ENCODE measurements around the gene SERPINB13. TPM values are rescaled to one million over a fixed set of nuclear protein-coding genes. Genes with fewer than 3 reads are reported as not detected.
A peak's percentile ranks its signal among the peaks of the same experiment; 100 is the strongest.

Gene SERPINB13
- total RNA-seq: not detected
- long read RNA-seq: 0 reads

- intact Hi-C loops (cut with DNase I, micrococcal nuclease): no loop called here
- no peak for DNase-seq
- no peak for ATAC-seq
These were observed at the start of gene SERPINB13 for GRCh38 chr18:63586966-63587365. Gene SERPINB13 (plus strand): TSS chr18:63587343. CDS start chr18:63588668, 1,325 bp downstream.

GRCh38 chr18:63539904-63540510 is 47.1 kb upstream of the SERPINB13 start:
- no peak for ATAC-seq

GRCh38 chr18:63542069-63542468 is 45.1 kb upstream of the SERPINB13 start, which contains the start of gene SERPINB12:
Gene SERPINB12 (plus strand): TSS chr18:63542369. CDS start chr18:63556160, 13,791 bp downstream.
- ATAC-seq: no peak
- intact Hi-C loops (cut with DNase I, micrococcal nuclease): no loop called here
- DNase-seq: no peak

More at GRCh38 chr18:63539904-63540510, 47.1 kb upstream of the SERPINB13 start:
- DNase-seq: no peak
- intact Hi-C loops (cut with DNase I, micrococcal nuclease): no loop called here

GRCh38 chr18:63544017-63544416 is 43.1 kb upstream of the SERPINB13 start:
- intact Hi-C loops (cut with DNase I, micrococcal nuclease): no loop called here
- ATAC-seq (no peak), DNase-seq (no peak)

GRCh38 chr18:63545000-63545399 is 42.1 kb upstream of the SERPINB13 start:
- no peak for ATAC-seq
- intact Hi-C loops (cut with DNase I, micrococcal nuclease): no loop called here
- DNase-seq: no peak

- intact Hi-C loops (cut with DNase I, micrococcal nuclease): no loop called here
- no peak for ATAC-seq
These were observed 37.1 kb upstream of the SERPINB13 start for GRCh38 chr18:63550068-63550467.

GRCh38 chr18:63551769-63552168 is 35.4 kb upstream of the SERPINB13 start:
- intact Hi-C loops (cut with DNase I, micrococcal nuclease): no loop called here
- no peak for ATAC-seq
- DNase-seq: no peak

More at GRCh38 chr18:63550068-63550467, 37.1 kb upstream of the SERPINB13 start:
- no peak for DNase-seq

GRCh38 chr18:63552581-63552980 is 34.6 kb upstream of the SERPINB13 start:
- intact Hi-C loops (cut with DNase I, micrococcal nuclease): no loop called here
- DNase-seq: no peak
- ATAC-seq: no peak

GRCh38 chr18:63553081-63553480 is 34.1 kb upstream of the SERPINB13 start:
- intact Hi-C loops (cut with DNase I, micrococcal nuclease): no loop called here
- DNase-seq: no peak
- ATAC-seq: no peak

- ATAC-seq (no peak), DNase-seq (no peak)
- intact Hi-C loops (cut with DNase I, micrococcal nuclease): no loop called here
These were observed 27.3 kb upstream of the SERPINB13 start for GRCh38 chr18:63559567-63560491.

GRCh38 chr18:63562284-63562683 is 24.9 kb upstream of the SERPINB13 start:
- no peak for DNase-seq
- intact Hi-C loops (cut with DNase I, micrococcal nuclease): no loop called here
- ATAC-seq: no peak

- no peak for ATAC-seq
- intact Hi-C loops (cut with DNase I, micrococcal nuclease): no loop called here
- no peak for DNase-seq
These were observed 23.1 kb upstream of the SERPINB13 start for GRCh38 chr18:63564021-63564420.

GRCh38 chr18:63564561-63564960 is 22.6 kb upstream of the SERPINB13 start:
- ATAC-seq (no peak), DNase-seq (no peak)
- intact Hi-C loops (cut with DNase I, micrococcal nuclease): no loop called here

- intact Hi-C loops (cut with DNase I, micrococcal nuclease): no loop called here
- DNase-seq: no peak
- no peak for ATAC-seq
These were observed 19.9 kb upstream of the SERPINB13 start for GRCh38 chr18:63567276-63567675.

- no peak for ATAC-seq
- DNase-seq: no peak
- intact Hi-C loops (cut with DNase I, micrococcal nuclease): no loop called here
These were observed 19.3 kb upstream of the SERPINB13 start for GRCh38 chr18:63567825-63568224.

- no peak for ATAC-seq
- intact Hi-C loops (cut with DNase I, micrococcal nuclease): no loop called here
- DNase-seq: no peak
These were observed 16.4 kb upstream of the SERPINB13 start for GRCh38 chr18:63570721-63571120.

GRCh38 chr18:63575681-63576080 is 11.5 kb upstream of the SERPINB13 start:
- ATAC-seq: no peak
- intact Hi-C loops (cut with DNase I, micrococcal nuclease): loop anchor here in 1 of 2 donors (5.0 kb wide), 1 partner anchor 58 kb away; no protein-coding TSS in a partner anchor
- DNase-seq: no peak

- ATAC-seq (peak; percentile 40), DNase-seq (no peak)
- intact Hi-C loops (cut with DNase I, micrococcal nuclease): loop anchor here in 1 of 2 donors (5.0 kb wide), 1 partner anchor 61 kb away; no protein-coding TSS in a partner anchor
These were observed 8.7 kb upstream of the SERPINB13 start for GRCh38 chr18:63578357-63578958.

- intact Hi-C loops (cut with DNase I, micrococcal nuclease): loop anchor here in 1 of 2 donors (5.0 kb wide), 1 partner anchor 62 kb away; no protein-coding TSS in a partner anchor
- no peak for ATAC-seq
- DNase-seq: no peak
These were observed 7.5 kb upstream of the SERPINB13 start for GRCh38 chr18:63579616-63580015.

All from left colon (tissue), 2 donors.